Central memory CD4-positive, alpha-beta T cell (primary cell): ENCODE results near the gene ZNF718.
"Not testable (repeated sequence)": the region's sequence is repeated elsewhere in the genome, so short reads cannot be mapped to it uniquely, and the experiment has no call there.

Source experiments
- DNase-seq: peaks from one replicate; pipeline ENCODE4 v3.0.0; 2022

ZNF718 gene

DNA sequence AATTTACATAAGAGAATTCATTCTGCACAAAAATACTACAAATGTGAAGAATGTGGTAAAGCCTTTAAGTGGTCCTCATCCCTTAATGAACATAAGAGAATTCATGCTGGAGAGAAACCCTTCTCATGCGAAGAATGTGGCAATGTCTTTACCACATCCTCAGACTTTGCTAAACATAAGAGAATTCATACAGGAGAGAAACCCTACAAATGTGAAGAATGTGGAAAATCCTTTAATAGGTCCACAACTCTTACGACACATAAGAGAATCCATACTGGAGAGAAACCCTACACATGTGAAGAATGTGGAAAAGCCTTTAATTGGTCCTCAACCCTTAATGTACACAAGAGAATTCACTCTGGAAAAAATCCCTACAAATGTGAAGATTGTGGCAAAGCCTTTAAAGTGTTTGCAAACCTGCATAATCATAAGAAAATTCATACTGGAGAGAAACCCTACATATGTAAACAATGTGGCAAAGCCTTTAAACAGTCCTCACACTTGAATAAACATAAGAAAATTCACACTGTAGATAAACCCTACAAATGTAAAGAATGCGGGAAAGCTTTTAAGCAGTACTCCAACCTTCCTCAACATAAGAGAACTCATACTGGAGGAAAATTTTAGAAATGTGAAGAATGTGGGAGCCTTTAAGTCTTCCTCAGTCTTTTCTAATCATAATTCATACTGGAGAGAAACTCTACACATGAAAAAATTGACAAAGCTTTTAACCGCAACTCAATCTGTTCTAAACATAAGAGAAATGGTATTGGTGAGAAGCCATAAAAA lies 37.4 kb downstream of the ZNF718 start:
- DNase-seq = no peak

DNA sequence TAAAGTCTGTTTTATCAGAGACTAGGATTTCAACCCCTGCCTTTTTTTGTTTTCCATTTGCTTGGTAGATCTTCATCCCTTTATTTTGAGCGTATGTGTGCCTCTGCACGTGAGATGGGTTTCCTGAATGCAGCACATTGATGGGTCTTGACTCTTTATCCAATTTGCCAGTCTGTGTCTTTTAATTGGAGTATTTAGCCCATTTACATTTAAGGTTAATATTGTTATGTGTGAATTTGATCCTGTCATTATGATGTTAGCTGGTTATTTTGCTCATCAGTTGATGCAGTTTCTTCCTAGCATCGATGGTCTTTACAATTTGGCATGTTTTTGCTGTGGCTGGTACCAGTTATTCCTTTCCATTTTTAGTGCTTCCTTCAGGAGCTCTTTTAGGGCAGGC lies 45.3 kb downstream of the ZNF718 start:
- not testable (repeated sequence) for DNase-seq

DNA sequence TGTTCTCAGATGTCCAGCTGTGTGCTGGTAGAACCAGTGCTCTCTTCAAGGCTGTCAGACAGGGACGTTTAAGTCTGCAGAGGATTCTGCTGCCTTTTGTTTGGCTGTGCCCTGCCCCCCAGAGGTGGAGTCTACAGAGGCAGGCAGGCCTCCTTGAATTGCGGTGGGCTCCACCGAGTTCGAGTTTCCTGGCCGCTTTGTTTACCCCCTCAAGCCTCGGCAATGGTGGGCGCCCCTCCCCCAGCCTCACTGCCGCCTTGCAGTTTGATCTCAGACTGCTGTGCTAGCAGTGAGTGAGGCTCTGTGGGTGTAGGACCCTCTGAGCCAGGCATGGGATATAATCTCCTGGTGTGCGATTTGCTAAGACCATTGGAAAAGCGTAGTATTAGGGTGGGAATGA lies 47.0 kb downstream of the ZNF718 start:
- DNase-seq = not testable (repeated sequence)

DNA sequence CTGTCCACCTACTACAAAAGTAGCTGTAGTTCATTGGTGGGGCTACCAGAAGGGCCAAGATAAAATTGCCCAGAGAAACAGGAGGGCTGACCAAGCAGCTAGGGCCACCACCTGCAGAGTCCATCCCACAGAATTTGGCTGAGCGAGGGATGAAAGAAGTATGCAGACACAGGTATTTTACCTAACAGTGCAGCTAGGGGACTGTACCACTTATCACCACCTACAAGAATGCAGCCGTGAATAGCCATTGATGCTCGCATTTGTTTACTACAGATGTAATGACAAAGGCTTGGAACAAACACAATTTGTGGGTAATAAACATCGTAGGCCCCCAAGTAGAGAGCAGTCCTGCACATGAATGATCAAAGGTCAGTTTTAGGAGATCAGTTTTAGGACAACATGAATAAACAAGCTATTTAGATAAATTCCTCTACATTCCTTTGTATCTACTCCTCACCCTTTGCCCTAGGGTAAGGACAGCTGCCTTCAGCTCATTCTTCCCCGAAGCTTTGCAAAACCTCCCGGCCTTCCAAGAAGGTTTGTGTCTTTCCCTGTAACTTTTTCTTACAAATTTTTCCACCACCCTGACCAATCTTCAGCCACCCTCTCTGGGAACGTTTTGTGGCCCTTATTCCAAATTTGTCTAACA lies 49.5 kb downstream of the ZNF718 start:
- DNase-seq = no peak

DNA sequence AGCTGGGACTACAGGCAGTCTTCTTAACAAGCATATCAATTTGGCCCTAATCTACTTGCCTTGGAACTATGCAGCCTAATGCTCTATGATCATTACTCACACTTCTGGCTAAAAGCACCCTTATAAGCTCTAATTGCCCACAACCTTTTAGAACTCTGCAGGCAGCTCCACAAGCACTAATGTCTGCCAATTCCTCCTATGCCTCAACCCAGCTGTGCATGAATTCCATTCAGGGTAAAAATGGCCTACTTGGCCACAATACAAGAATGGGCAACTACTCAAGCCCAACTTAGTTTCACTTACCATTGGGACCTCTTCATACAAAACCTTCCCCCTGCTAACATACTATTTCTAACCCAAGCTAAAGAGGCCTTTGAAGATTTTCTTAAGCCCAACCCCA lies 51.7 kb downstream of the ZNF718 start:
- DNase-seq = no peak

DNA sequence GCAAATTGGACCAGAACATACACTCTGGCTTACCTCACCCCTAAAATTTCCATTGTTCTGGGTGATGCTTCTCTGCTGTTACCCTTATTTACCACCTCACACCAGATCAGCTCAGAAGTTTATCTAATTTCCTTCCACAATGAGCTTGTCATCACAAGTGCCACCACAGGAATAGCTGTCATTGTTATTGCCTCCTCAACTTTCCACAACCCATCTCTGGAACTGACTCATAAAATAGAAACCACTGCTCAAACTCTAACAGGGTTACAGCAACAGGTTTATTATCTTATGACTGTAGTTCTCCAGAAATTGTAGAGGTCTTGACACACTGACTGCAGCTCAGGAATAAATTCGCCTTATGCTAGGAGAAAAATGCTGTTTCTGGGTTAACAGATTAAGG lies 52.7 kb downstream of the ZNF718 start:
- DNase-seq = no peak

DNA sequence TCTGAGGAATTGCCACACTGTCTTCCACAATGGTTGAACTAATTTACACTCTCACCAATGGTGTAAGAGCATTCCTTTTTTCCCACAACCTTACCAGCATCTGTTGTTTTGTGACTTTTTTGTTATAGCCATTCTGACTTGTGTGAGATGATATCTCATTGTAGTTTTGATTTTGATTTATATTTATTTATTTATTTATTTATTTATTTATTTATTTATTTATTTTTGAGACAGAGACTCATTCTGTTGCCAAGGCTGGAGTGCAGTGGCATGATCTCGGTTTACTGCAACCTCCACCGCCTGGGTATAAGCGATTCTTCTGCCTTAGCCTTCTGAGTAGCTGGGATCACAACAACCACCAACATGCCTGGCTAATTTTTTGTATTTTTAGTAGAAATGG lies 57.9 kb downstream of the ZNF718 start:
- DNase-seq = not testable (repeated sequence)

DNA sequence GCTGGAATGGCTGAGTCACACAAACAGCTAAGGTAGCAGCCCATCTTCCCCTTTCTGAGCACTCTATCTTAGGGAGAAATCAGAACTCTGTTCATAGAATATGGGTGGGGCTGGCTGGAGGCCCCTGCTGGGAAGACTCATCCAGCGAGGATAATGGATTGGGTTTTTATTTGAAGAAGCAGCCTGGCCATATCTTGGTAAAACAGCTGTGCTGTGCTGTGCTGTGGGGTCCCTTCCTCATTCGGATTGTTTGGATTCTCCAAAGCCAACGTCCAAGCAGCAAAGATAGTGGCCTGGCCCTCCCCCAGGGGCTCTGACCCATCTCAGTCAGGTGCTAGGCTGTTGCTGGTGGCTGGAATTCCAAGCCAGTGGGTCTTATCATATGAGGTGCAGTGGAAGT lies 63.8 kb downstream of the ZNF718 start:
- DNase-seq = no peak

DNA sequence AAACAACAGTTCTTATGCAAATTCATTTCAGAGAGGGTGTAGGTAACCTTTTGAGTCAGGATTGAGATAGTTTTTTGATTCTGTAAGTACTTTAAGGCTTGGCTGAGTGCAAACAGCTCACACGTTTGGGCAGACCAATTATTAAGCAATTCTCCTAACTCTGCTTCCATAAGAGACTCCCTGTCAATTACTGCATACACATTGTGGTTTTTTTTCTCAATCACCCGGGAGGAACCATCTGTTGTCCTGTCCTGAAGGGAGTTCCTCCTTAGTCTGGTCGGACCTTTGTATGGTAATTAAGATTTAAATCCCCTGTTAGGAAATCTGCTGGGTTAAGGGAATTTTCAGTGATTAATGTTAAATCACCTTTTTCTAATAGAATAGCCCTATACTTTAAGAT lies 70.9 kb downstream of the ZNF718 start:
- DNase-seq = not testable (repeated sequence)

DNA sequence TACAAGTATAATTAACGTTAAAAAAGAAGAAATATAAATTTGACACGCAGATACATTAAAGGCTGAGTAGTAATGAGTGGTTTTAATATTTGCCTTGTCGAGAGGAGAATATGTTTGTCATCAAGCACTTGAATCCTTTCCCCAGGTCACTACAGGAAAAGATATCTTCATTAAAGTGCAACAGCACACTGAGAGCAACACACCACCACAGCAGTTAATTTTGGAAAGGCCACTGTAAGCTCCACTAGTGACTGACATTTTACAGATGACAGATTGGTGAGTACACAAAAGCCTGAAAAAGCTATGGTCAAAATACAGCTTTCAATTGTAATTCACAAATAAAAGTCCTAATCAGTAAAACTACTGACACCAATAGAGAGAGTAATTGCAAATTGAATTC lies 76.6 kb downstream of the ZNF718 start:
- DNase-seq = no peak

DNA sequence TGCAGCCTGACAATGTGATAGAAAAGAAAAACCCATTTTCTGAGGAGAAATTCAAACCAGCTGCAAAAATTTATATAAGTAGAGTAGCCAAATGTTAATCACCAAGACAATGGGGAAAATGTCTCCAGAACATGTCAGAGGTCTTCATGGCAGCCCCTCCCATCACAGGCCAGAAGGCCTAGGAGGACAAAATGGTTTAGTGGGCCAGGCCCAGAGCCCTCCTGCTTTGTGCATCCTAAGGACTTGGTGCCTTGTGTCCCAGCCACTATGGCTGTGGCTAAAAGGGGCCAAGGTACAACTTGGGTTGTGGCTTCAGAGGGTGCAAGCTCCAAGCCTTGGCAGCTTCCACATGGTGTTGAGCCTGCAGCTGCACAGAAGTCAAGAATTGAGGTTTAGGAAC lies 78.5 kb downstream of the ZNF718 start:
- DNase-seq = not testable (repeated sequence)

DNA sequence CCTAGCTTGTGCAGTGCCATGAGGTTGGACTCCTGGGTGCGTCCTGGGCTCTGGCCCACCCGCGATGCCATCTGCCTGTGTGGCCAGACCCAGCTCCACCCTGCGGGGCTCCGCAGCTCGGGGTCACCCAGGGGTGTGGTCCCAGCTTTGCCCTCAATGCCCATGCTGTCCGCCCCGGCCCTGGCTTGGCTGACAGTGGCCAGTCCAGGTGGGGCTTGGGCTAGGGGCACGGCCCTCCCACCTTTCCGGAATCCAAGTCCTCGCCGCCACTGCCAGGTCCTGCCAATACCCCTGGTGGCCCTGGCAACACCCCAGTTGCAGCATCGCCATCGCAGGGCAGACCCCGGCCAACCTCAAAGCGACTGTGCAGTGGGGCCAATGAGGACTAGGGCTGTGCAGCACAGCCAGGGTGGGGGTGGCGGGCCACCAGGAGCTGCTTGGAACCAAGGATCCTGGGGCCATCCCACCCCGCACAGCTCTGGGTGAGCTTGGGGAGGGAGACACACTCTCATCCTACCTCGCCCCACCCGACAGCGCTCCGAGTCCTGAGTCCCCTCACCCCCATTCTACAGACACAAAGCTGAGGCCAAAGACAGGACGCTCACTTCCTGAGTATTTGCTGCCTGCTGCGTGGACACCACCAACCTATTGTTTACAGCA lies 80.9 kb downstream of the ZNF718 start:
- no peak for DNase-seq

DNA sequence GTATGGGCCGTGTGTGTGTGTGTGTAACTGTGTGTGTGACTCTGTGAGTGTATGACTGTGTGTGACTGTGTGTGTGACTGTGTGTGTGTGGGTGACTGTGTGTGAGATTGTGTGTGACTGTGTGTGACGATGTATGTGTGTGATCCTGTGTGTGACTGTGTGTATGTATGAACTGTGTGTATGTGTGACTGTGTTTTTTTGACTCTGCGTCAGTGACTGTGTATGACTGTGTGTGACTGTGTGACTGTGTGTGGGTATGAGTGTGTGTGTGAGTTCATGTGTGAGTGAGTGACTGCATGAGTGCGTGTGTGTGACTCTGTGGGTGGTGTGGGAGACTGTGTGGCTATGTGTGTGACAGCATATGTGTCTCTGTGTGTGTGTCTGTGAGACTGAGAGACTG lies 81.8 kb downstream of the ZNF718 start:
- DNase-seq = no peak

DNA sequence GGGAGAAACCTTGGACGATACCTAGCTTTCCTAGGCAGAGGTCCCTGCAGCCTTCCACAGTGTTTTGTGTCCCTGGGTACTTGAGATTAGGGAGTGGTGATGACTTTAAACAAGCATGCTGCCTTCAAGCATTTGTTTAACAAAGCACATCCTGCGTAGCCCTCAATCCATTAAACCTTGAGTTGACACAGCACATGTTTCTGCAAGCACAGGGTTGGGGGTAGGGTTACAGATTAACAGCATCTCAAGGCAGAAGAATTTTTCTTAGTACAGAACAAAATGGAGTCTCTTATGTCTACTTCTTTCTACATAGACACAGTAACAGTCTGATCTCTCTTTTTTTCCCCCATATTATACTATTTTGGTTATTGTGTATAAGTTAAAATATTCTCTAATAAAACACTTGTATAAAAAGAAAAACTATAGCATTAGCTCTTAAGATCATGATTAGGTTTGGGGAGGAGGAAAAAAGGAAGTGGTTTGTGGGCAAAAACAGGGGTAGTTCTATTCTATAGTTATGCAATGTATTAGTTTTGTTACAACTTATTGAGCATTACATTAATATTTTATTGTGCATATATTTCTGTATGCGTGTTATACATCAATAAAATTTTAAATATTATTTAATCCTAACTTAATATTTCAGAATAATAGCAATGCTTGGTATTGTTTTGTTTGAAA lies 84.3 kb downstream of the ZNF718 start:
- DNase-seq = not testable (repeated sequence)

DNA sequence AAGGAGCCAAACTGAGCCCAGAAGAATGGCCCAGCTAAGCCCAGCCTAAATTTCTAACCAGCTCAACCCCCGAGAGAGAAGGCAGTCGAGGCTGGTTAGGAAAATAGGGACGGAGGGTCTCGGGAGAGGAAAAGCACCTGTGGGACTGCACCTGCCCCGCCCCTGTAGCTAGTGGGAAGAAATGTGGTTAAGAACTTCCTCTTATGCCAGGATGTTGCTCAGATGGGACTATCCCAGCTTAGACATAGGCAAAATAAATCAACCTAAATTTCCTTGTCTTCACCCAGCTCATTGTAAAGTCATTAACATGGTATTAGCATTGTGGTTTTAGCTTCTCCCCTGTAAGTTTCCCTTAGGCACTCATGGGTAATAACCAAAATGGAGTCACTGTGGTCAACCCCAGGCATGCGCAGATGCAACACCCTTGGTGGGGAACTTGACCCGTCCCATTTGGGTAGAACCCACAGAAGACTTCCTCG lies 86.8 kb downstream of the ZNF718 start:
- no peak for DNase-seq

DNA sequence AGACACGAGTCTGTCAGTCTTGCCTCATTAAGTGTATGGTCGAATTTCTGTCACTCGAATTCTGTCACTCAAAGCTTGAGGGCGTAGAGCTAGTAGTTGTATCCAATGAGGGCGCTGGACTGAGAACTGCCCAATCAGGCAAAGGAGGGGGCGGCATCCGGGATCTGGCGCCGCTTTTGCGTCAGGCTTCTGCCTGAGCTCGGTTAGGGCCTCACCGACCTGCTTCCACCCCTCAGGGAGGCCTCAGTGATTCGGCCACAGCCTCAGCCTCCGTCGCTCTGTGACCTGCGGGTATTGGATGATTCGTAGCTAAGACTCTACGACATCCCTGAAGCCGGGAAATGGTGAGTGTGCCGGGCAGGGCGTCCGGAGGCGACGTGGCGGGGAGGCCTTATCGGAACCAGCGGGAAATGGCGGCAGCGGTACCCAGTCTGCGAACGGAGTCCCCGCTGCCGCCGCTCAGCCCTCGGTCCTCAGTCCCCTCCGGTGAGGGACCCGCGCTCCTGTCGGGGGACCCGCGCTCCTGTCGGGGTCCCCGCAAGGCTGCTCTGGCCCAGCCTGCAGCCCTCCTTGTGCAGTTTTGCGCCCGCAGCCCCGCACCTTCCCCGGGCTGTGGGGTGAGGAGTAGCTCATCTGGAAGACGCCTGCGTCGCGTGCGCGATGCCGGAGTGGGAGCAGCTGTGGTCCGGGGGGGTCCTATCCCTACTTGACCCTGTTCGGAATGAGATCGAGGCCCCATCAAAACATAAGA lies 88.3 kb downstream of the ZNF718 start:
- no peak for DNase-seq

DNA sequence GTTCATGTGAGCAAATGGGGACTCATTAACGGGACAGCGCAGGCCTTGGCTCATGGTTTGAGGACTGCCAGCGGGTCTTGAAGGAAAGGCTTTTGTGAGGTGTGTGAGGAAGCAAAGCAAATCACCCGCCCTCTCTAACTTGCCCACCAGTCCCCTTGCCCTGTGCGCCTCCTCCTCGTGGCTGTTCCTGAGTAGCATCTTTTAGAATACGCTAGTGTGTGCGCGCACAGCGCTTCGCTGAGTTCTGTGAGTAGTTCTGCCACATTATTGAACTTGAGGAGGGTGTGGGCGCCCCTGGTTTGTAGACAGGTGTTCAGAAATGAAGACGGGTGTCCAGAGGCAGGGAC lies 88.9 kb downstream of the ZNF718 start:
- DNase-seq = not testable (repeated sequence)
